ENCODE results near the gene PIGZ.

- no peak for TF ChIP-seq POLR2A (IDR thresholded peaks at IDR 0.05)
- TF ChIP-seq, protein P1, sequence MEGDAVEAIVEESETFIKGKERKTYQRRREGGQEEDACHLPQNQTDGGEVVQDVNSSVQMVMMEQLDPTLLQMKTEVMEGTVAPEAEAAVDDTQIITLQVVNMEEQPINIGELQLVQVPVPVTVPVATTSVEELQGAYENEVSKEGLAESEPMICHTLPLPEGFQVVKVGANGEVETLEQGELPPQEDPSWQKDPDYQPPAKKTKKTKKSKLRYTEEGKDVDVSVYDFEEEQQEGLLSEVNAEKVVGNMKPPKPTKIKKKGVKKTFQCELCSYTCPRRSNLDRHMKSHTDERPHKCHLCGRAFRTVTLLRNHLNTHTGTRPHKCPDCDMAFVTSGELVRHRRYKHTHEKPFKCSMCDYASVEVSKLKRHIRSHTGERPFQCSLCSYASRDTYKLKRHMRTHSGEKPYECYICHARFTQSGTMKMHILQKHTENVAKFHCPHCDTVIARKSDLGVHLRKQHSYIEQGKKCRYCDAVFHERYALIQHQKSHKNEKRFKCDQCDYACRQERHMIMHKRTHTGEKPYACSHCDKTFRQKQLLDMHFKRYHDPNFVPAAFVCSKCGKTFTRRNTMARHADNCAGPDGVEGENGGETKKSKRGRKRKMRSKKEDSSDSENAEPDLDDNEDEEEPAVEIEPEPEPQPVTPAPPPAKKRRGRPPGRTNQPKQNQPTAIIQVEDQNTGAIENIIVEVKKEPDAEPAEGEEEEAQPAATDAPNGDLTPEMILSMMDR (IDR thresholded peaks at IDR 0.05): no peak
These were observed 8.3 kb upstream of the PIGZ start for GRCh38 chr3:196976941-196977340.
